ENCODE data around the gene TMEM201. TPM values are rescaled to one million over a fixed set of nuclear protein-coding genes. Genes with fewer than 3 reads are reported as not detected.
A peak's percentile ranks its signal among the peaks of the same experiment; 100 is the strongest.

TMEM201 gene
- total RNA-seq, 2 experiments from 2014 or later = 14.6 to 15.1 TPM

GRCh38 chr1:9628541-9629444 lies 40.1 kb downstream of the TMEM201 start:
- Mint-ChIP-seq H3K9me3 (ENCODE audit: low read depth) (no peaks in the 10 kb centered on the region), H3K4me1 (peaks cover 57% of the 10 kb centered on the region), H3K4me3 (peak overlapping the region; percentile 87), H3K27me3 (peaks cover 2% of the 10 kb centered on the region), H3K27ac (peak overlapping the region; percentile 95), H3K36me3 (ENCODE audit: low read depth) (peaks cover 34% of the 10 kb centered on the region)
- CTCF ChIA-PET = interaction anchor here (0.7 to 6.5 kb wide), 18 partner anchors 12 to 315 kb away, joined by 3 to 100 read pairs (median 4); partner anchors contain the start of genes LZIC, NMNAT1 and PIK3CD
- ATAC-seq (peak; percentile 59), DNase-seq (peak; percentile 85)
- intact Hi-C loops (cut with DNase I, micrococcal nuclease) = loop anchor here (1.0 to 5.0 kb wide), 4 partner anchors 27 to 282 kb away; partner anchors contain the start of gene CTNNBIP1 (in 1 of the 2)
- POLR2A ChIA-PET = interaction anchor here (0.8 to 3.4 kb wide), 5 partner anchors 15 to 43 kb away, joined by 4 to 49 read pairs (median 5); partner anchors contain the start of gene PIK3CD

GRCh38 chr1:9629445-9630201 lies 40.9 kb downstream of the TMEM201 start:
- intact Hi-C loops (cut with DNase I, micrococcal nuclease) = loop anchor here (1.0 to 5.0 kb wide), 4 partner anchors 26 to 281 kb away; partner anchors contain the start of gene CTNNBIP1 (in 1 of the 2)
- peak overlapping the region; percentile 87 for H3K4me3 Mint-ChIP-seq
- ATAC-seq = peak; percentile 45
- ChIA-PET CTCF (interaction anchor here (0.6 to 6.5 kb wide), 15 partner anchors 14 to 541 kb away, joined by 3 to 100 read pairs (median 5); partner anchors contain the start of genes LZIC, NMNAT1 and PIK3CD), POLR2A (interaction anchor here (0.8 to 3.4 kb wide), 4 partner anchors 14 to 40 kb away, joined by 5 to 49 read pairs (median 6); partner anchors contain the start of gene PIK3CD)
- peaks cover 2% of the 10 kb centered on the region for H3K27me3 Mint-ChIP-seq
- peaks cover 42% of the 10 kb centered on the region for H3K36me3 Mint-ChIP-seq (ENCODE audit: low read depth)
- DNase-seq = peak; percentile 88
- peak overlapping the region; percentile 95 for H3K27ac Mint-ChIP-seq
- H3K4me1 Mint-ChIP-seq = peaks cover 64% of the 10 kb centered on the region
- H3K9me3 Mint-ChIP-seq (ENCODE audit: low read depth) = no peaks in the 10 kb centered on the region

- Mint-ChIP-seq H3K27ac (peak overlapping the region; percentile 95), H3K27me3 (peaks cover 2% of the 10 kb centered on the region), H3K4me3 (peak overlapping the region; percentile 87), H3K9me3 (ENCODE audit: low read depth) (no peaks in the 10 kb centered on the region), H3K36me3 (ENCODE audit: low read depth) (peaks cover 51% of the 10 kb centered on the region), H3K4me1 (peaks cover 73% of the 10 kb centered on the region)
- ChIA-PET CTCF (interaction anchor here (0.6 to 6.5 kb wide), 9 partner anchors 13 to 238 kb away, joined by 3 to 100 read pairs (median 5); partner anchors contain the start of gene PIK3CD), POLR2A (interaction anchor here (0.6 to 3.4 kb wide), 8 partner anchors 13 to 752 kb away, joined by 3 to 49 read pairs (median 4); partner anchors contain the start of genes ENO1 and PIK3CD)
- intact Hi-C loops (cut with DNase I, micrococcal nuclease) = no loop called here
- peak; percentile 40 for DNase-seq
- no peak for ATAC-seq
These were observed 41.8 kb downstream of the TMEM201 start for GRCh38 chr1:9630331-9631111.

GRCh38 chr1:9631613-9632012 lies 42.9 kb downstream of the TMEM201 start:
- Mint-ChIP-seq H3K36me3 (ENCODE audit: low read depth) (peaks cover 60% of the 10 kb centered on the region), H3K9me3 (ENCODE audit: low read depth) (no peaks in the 10 kb centered on the region), H3K4me3 (peak overlapping the region; percentile 87), H3K27ac (peak overlapping the region; percentile 1), H3K27me3 (no peaks in the 10 kb centered on the region), H3K4me1 (peaks cover 67% of the 10 kb centered on the region)
- ChIA-PET CTCF (interaction anchor here (0.6 to 6.5 kb wide), 4 partner anchors 22 to 236 kb away, joined by 3 to 100 read pairs (median 4); partner anchors contain the start of gene PIK3CD), POLR2A (interaction anchor here (0.6 to 3.4 kb wide), 3 partner anchors 13 to 133 kb away, joined by 4 to 49 read pairs (median 5); partner anchors contain the start of gene PIK3CD)
- intact Hi-C loops (cut with DNase I, micrococcal nuclease) = no loop called here
- DNase-seq (peak; percentile 24), ATAC-seq (no peak)

- no peaks in the 10 kb centered on the region for H3K9me3 Mint-ChIP-seq (ENCODE audit: low read depth)
- DNase-seq (no peak), ATAC-seq (no peak)
- peaks cover 63% of the 10 kb centered on the region for H3K4me1 Mint-ChIP-seq
- H3K4me3 Mint-ChIP-seq = no peak overlapping the region
- no peaks in the 10 kb centered on the region for H3K27me3 Mint-ChIP-seq
- intact Hi-C loops (cut with DNase I, micrococcal nuclease) = no loop called here
- CTCF ChIA-PET = no interaction called here
- POLR2A ChIA-PET = interaction anchor here (1.0 kb wide), 1 partner anchor 277 kb away, joined by 7 read pairs; no protein-coding TSS in a partner anchor
- H3K36me3 Mint-ChIP-seq (ENCODE audit: low read depth) = peaks cover 72% of the 10 kb centered on the region
- H3K27ac Mint-ChIP-seq = peak overlapping the region; percentile 19
These were observed 44.8 kb downstream of the TMEM201 start for GRCh38 chr1:9633493-9633892.

GRCh38 chr1:9634582-9634981 lies 45.9 kb downstream of the TMEM201 start:
- Mint-ChIP-seq H3K4me3 (no peak overlapping the region), H3K9me3 (ENCODE audit: low read depth) (no peaks in the 10 kb centered on the region), H3K36me3 (ENCODE audit: low read depth) (peaks cover 79% of the 10 kb centered on the region), H3K27me3 (no peaks in the 10 kb centered on the region), H3K4me1 (peaks cover 69% of the 10 kb centered on the region), H3K27ac (peak overlapping the region; percentile 47)
- ATAC-seq (no peak), DNase-seq (no peak)
- intact Hi-C loops (cut with DNase I, micrococcal nuclease) = no loop called here
- CTCF ChIA-PET = interaction anchor here (0.6 to 1.6 kb wide), 4 partner anchors 9 to 242 kb away, joined by 3 to 5 read pairs (median 4); no protein-coding TSS in a partner anchor
- POLR2A ChIA-PET = interaction anchor here (0.6 kb wide), 1 partner anchor 98 kb away, joined by 3 read pairs; no protein-coding TSS in a partner anchor

GRCh38 chr1:9639227-9639626 lies 50.5 kb downstream of the TMEM201 start:
- ATAC-seq = no peak
- ChIA-PET POLR2A (no interaction called here), CTCF (no interaction called here)
- H3K4me1 Mint-ChIP-seq = peaks cover 67% of the 10 kb centered on the region
- peaks cover 55% of the 10 kb centered on the region for H3K36me3 Mint-ChIP-seq (ENCODE audit: low read depth)
- intact Hi-C loops (cut with DNase I, micrococcal nuclease) = no loop called here
- DNase-seq = no peak
- no peak overlapping the region for H3K27ac Mint-ChIP-seq
- no peaks in the 10 kb centered on the region for H3K27me3 Mint-ChIP-seq
- H3K9me3 Mint-ChIP-seq (ENCODE audit: low read depth) = no peaks in the 10 kb centered on the region
- H3K4me3 Mint-ChIP-seq = no peak overlapping the region

- H3K36me3 Mint-ChIP-seq (ENCODE audit: low read depth) = peaks cover 21% of the 10 kb centered on the region
- peaks cover 60% of the 10 kb centered on the region for H3K4me1 Mint-ChIP-seq
- no peaks in the 10 kb centered on the region for H3K9me3 Mint-ChIP-seq (ENCODE audit: low read depth)
- no peaks in the 10 kb centered on the region for H3K27me3 Mint-ChIP-seq
- DNase-seq = peak; percentile 55
- ChIA-PET POLR2A (interaction anchor here (0.6 to 2.1 kb wide), 5 partner anchors 13 to 222 kb away, joined by 3 to 6 read pairs (median 4); no protein-coding TSS in a partner anchor), CTCF (interaction anchor here (0.5 to 3.5 kb wide), 6 partner anchors 9 to 115 kb away, joined by 3 to 24 read pairs (median 4); no protein-coding TSS in a partner anchor)
- ATAC-seq = peak; percentile 60
- H3K27ac Mint-ChIP-seq = peak overlapping the region; percentile 59
- no peak overlapping the region for H3K4me3 Mint-ChIP-seq
- intact Hi-C loops (cut with DNase I, micrococcal nuclease) = no loop called here
These were observed 54.9 kb downstream of the TMEM201 start for GRCh38 chr1:9643351-9644256.

- ATAC-seq (no peak), DNase-seq (no peak)
- Mint-ChIP-seq H3K9me3 (ENCODE audit: low read depth) (no peaks in the 10 kb centered on the region), H3K36me3 (ENCODE audit: low read depth) (peaks cover 8% of the 10 kb centered on the region), H3K27me3 (no peaks in the 10 kb centered on the region), H3K27ac (no peak overlapping the region), H3K4me1 (peaks cover 50% of the 10 kb centered on the region), H3K4me3 (no peak overlapping the region)
- intact Hi-C loops (cut with DNase I, micrococcal nuclease) = no loop called here
- POLR2A ChIA-PET = no interaction called here
- CTCF ChIA-PET = interaction anchor here (1.8 kb wide), 1 partner anchor 8 kb away, joined by 7 read pairs; no protein-coding TSS in a partner anchor
These were observed 57.3 kb downstream of the TMEM201 start for GRCh38 chr1:9646037-9646436.

Measured in activated CD4-positive, alpha-beta T cell treated with anti-CD3 and anti-CD28 coated beads for 36 hours (primary cell).